Lung (tissue), 12 donors: ENCODE measurements around the gene OVOL3. TPM values are rescaled to one million over a fixed set of nuclear protein-coding genes. Genes with fewer than 3 reads are reported as not detected.

Source experiments
- ATAC-seq: fragments of 200-7000 bp; cut with Tn5 transposase; one replicate; pipeline ENCODE4 v1.9.1; 2020; ENCODE audit warnings: moderate number of reproducible peaks; ENCODE audit not compliant: insufficient read depth, low FRiP score
- DNase-seq, 3 donors: peaks; one replicate each; pipeline ENCODE4 v3.0.0-alpha.2; 2013 to 2017
- H3K27ac ChIP-seq, 2 donors: one replicate each; pipeline ENCODE4 v1.5.1; 2013; ENCODE audit warnings: mild to moderate bottlenecking in 2 of 2, moderate library complexity in 2 of 2, control low read depth in 1 of 2, inconsistent platforms in 1 of 2, low read depth in 1 of 2, low read length in 1 of 2
- H3K27me3 ChIP-seq, 3 donors: one replicate each; pipeline ENCODE4 v1.5.1; 2013; ENCODE audit warnings: low read length in 2 of 3; ENCODE audit not compliant: control insufficient read depth in 3 of 3, insufficient read depth in 3 of 3
- H3K36me3 ChIP-seq, 4 donors: one replicate each; pipeline ENCODE4 v1.5.1; 2013; ENCODE audit warnings: low read length in 4 of 4, mild to moderate bottlenecking in 1 of 4, moderate library complexity in 1 of 4; ENCODE audit not compliant: control insufficient read depth in 4 of 4, insufficient read depth in 4 of 4
- H3K4me1 ChIP-seq, 5 donors: one replicate each; pipeline ENCODE4 v1.5.1; 2013; ENCODE audit warnings: low read length in 5 of 5, mild to moderate bottlenecking in 2 of 5, moderate library complexity in 1 of 5; ENCODE audit not compliant: control insufficient read depth in 5 of 5, insufficient read depth in 5 of 5
- H3K4me3 ChIP-seq: one replicate; pipeline ENCODE4 v1.5.1; 2013; ENCODE audit warnings: mild to moderate bottlenecking, control low read depth, moderate library complexity
- H3K9ac ChIP-seq, 2 donors: one replicate each; pipeline ENCODE4 v1.5.1; 2013; ENCODE audit warnings: low read length in 2 of 2, control low read depth in 1 of 2; ENCODE audit not compliant: insufficient read depth in 1 of 2
- H3K9me3 ChIP-seq, 4 donors: one replicate each; pipeline ENCODE4 v1.5.1; 2013; ENCODE audit warnings: low read length in 3 of 4, mild to moderate bottlenecking in 1 of 4, moderate library complexity in 1 of 4; ENCODE audit not compliant: control insufficient read depth in 4 of 4, insufficient read depth in 3 of 4
- CTCF ChIP-seq: IDR thresholded peaks from 2 replicates; pipeline ENCODE4 v1.5.1; 2012; ENCODE audit warnings: mild to moderate bottlenecking; ENCODE audit errors: control extremely low read depth, extremely low read depth
- WGBS, 2 donors: extraction: QIAGEN DNeasy Blood & Tissue Kit; methylation state at CpG; one replicate each; pipeline ENCODE4 v1.1.7; 2013; 5-methylcytosine and 5-hydroxymethylcytosine counted together
- polyA plus RNA-seq, 2 donors: library from polyadenylated mRNA; stranded (reverse); fragments of 200-250 nt; gene quantifications; one replicate each; pipeline ENCODE4 v1.2.1, GENCODE V29; 2013
- total RNA-seq, 2 donors: library from RNA; depleted of rRNA in 1 of 2; stranded (reverse); fragments of >200 nt in 1 of 2; gene quantifications; one replicate each; pipeline ENCODE4 v1.2.1, GENCODE V29; 2014 to 2021
- donor health status: control.
- donor health status: control.
- donor health status: Bipolar disorder and iron deficiency.
- donor health status: healthy.
- donor health status: DM: yes; HTN: yes; CAD: no.

OVOL3 gene
- total and polyA plus RNA-seq, 4 donors, result not detected

DNA sequence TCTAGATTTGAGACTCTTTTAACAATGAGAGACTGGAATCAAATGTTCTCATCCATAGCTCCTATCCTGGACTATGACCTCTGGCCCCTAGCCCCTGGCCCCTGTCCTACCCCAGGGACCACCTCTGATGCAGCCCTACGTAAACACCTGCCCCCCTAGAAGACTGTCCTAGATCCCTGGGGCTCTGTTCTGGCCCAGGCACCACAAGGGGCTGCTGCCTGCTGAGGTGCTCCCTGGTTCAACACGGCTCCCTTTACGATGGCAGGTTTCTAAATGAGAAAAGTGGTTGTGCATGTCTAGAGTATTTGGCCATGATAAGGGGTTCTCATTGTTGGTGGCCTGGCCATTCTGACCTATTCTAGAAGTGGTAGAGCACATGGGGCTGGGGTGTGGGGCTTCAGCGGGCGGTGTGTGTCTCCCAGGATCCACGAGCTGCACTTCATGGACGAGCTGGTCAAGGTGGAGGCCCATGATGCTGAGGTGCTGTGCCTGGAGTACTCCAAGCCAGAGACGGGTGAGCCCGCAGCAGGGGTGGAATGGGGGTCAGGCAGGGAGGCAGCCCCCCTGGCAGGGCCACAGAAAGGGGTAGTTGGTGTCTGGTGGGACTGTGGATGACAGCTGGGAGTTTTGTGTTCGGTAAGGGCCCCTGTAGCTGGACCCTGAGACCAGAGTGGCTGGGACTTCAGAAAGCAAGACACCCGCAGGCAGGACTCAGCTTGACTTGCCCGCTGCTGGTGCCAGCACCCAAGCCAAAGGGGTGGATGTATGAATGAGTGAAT is 26.5 kb upstream of the OVOL3 start:
- TF ChIP-seq CTCF, result no peak
- WGBS, 2 donors, result 96 to 98% methylated on average over 12 of the region's 12 CpGs
- ATAC-seq (no peak), DNase-seq (no peak)
- no peak overlapping the region for H3K9ac ChIP-seq
- no peak overlapping the region for H3K4me3 ChIP-seq
- H3K4me1 ChIP-seq, result no peaks in the 10 kb centered on the region
- no peak overlapping the region for H3K27ac ChIP-seq
- no peaks in the 10 kb centered on the region for H3K27me3 ChIP-seq
- peaks cover 0 to 9% (median 4%) of the 10 kb centered on the region in 4 donors for H3K36me3 ChIP-seq
- H3K9me3 ChIP-seq, result peaks cover 0 to 2% (median 0%) of the 10 kb centered on the region in 4 donors

- H3K4me1 ChIP-seq, result no peaks in the 10 kb centered on the region
- WGBS, 2 donors, result 97% methylated on average over 9 of the region's 9 CpGs
- no peak overlapping the region for H3K4me3 ChIP-seq
- H3K36me3 ChIP-seq, result peaks cover 0 to 9% (median 4%) of the 10 kb centered on the region in 4 donors
- no peak for TF ChIP-seq CTCF
- DNase-seq (no peak), ATAC-seq (no peak)
- H3K27ac ChIP-seq, result no peak overlapping the region
- peaks cover 0 to 2% (median 0%) of the 10 kb centered on the region in 4 donors for H3K9me3 ChIP-seq
- no peak overlapping the region for H3K9ac ChIP-seq
- no peaks in the 10 kb centered on the region for H3K27me3 ChIP-seq
These were observed 24.6 kb upstream of the OVOL3 start for GRCh38 chr19:36086326-36086725.

- Histone ChIP-seq H3K4me1 (no peaks in the 10 kb centered on the region), H3K4me3 (no peak overlapping the region), H3K9ac (no peak overlapping the region), H3K27ac (no peak overlapping the region), H3K27me3 (no peaks in the 10 kb centered on the region), H3K9me3 (no peaks in the 10 kb centered on the region), H3K36me3 (peaks cover 0 to 7% (median 0%) of the 10 kb centered on the region in 4 donors)
- 92 to 97% methylated on average over 5 of the region's 5 CpGs for WGBS, 2 donors
- TF ChIP-seq CTCF, result no peak
- ATAC-seq, result no peak
- no peak for DNase-seq
These were observed 21.1 kb upstream of the OVOL3 start for GRCh38 chr19:36089847-36090246.
